Kidney epithelial cell (primary cell): ENCODE measurements around the gene ME3. TPM values are rescaled to one million over a fixed set of nuclear protein-coding genes. Genes with fewer than 3 reads are reported as not detected.
"Not testable (repeated sequence)": the region's sequence is repeated elsewhere in the genome, so short reads cannot be mapped to it uniquely, and the experiment has no call there.

ENCODE experiments used
- DNase-seq: peaks from one replicate; pipeline ENCODE4 v3.0.0-alpha.2; 2010; ENCODE audit warnings: low read depth
- H3K27me3 ChIP-seq: 2 replicates; pipeline ENCODE4 v1.6.0; 2011; ENCODE audit warnings: low read length; ENCODE audit not compliant: control insufficient read depth, insufficient read depth
- H3K36me3 ChIP-seq: 2 replicates; pipeline ENCODE4 v1.5.1; 2011; ENCODE audit warnings: low read length; ENCODE audit not compliant: control insufficient read depth, insufficient read depth
- H3K4me3 ChIP-seq: 2 replicates; pipeline ENCODE4 v1.5.1; 2011; ENCODE audit warnings: low read depth, mild to moderate bottlenecking, control low read depth, low read length
- CTCF ChIP-seq: IDR thresholded peaks from 2 replicates; pipeline ENCODE4 v1.5.1; 2011; ENCODE audit warnings: mild to moderate bottlenecking, moderate library complexity, low read length, control low read depth, inconsistent platforms; ENCODE audit not compliant: insufficient read depth, poor library complexity, severe bottlenecking
- total RNA-seq: library from RNA; depleted of rRNA; stranded (reverse); fragments of >200 nt; gene quantifications from 2 replicates; pipeline ENCODE4 v1.2.3, GENCODE V29; 2015

ME3 gene
- total RNA-seq, 1 donor from 2014 or later, result 35.7 TPM

DNA sequence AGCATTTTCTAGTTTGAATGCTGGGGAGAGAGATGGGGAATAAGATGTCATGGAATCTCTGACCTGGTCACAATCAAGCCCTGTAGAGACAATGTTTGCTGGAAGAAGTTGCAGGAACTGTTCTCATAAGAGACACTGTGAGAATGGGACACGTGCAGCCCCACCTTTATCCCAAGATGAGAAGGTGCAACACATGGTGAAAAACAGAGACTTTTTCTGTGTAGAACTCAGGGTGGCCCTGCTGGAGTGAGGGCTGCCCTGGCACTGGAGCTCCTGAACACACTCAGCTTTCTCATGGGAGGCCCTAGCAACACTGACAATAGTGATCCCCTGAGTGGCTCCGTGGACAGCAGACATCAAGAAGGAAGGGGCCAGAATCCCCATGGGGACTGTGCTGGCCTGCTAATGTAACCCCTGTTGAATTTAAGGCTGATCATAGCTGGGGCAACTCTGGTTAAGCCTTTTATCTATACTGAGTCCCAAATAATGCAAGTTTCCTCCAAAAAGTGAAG is 106.6 kb downstream of the ME3 start:
- no peak for TF ChIP-seq CTCF
- Histone ChIP-seq H3K36me3 (no peaks in the 10 kb centered on the region), H3K4me3 (no peak overlapping the region), H3K27me3 (no peaks in the 10 kb centered on the region)
- DNase-seq, result no peak

DNA sequence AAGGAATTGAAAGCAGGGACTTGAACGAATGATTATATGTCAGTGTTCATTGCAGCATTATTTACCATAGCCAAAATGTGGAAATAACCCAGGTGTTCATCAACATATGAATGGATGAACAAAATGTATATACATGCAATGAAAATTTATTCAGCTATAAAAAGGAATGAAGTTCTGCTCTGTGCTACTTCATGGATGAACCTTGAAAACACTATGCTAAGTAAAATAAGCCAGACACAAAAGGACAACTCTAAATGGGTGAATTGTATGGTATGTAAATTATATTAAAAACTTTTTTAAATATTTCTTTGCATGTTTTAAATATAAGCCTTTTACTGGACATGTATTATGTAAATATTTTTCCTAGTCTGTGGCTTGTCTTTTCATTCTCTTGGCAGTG is 107.0 kb downstream of the ME3 start:
- no peak for TF ChIP-seq CTCF
- H3K27me3 ChIP-seq, result no peaks in the 10 kb centered on the region
- H3K36me3 ChIP-seq, result no peaks in the 10 kb centered on the region
- DNase-seq, result no peak
- no peak overlapping the region for H3K4me3 ChIP-seq

DNA sequence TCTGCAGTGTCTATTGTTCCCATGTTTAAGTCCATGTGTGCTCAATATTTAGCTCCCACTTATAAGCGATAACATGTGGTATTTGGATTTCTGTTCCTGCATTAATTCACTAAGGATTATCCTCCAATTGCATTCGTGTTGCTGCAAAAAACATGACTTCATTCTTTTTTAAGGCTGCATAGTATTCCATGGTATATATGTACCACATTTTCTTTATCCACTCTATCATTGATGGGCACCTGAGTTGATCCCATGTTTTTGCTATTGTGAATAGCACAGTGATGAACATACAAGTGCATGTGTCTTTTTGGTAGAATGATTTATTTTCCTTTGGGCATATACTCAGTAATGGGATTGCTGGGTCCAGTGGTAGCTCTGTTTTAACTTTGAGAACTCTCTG is 109.6 kb downstream of the ME3 start:
- not testable (repeated sequence) for H3K4me3 ChIP-seq, H3K27me3 ChIP-seq, DNase-seq, H3K36me3 ChIP-seq

DNA sequence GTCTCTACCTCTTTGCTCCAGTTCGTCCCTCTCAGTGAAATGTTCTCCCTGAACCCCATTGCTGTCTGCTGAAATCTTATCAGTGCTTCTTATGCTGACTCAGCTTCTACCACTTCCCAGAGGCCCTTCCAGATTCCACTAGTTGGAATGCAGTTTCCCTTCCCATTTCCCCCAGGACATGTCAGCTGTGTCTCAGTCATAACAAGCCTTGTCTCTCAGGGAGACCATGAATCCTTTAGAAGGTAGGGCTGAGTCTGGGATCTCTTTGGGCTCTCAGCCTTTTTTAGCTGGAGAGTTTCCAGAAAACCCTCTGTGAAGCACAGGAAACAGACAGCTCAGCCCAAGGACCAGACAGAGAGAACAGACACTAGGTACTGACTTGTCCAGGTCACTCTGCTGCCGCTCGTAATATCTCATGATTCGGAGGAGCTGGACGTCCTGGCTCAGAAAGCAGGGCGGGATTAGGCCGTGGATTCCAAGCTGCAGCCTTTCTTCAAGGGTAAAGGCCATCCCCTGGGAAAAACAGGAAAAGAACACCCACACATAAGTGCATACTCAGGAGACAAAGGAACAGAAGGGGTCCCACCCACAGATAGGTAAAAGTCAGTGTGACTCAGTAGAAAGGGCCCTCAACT is 113.0 kb downstream of the ME3 start:
- H3K27me3 ChIP-seq, result no peaks in the 10 kb centered on the region
- no peak overlapping the region for H3K4me3 ChIP-seq
- H3K36me3 ChIP-seq, result no peaks in the 10 kb centered on the region
- TF ChIP-seq CTCF, result no peak
- no peak for DNase-seq

DNA sequence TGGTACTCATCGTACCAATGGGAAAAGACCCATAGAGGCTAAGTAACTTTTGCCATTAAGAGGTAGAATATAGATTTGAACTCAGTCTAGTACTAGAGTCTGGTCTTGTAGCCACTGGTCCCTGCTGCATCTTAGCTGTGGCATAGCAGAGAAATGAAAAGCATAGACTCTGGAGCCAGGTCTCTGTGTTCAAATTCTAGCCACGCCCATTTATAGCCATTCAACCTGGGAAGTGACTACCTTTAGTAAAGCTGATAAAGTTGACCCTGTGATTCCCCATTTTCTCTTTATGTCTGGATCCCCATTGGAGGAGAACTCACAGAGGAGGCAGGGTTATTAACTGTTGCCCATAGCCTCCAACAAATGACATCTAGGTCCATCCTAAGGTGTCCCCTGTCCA is 113.6 kb downstream of the ME3 start:
- DNase-seq, result no peak
- Histone ChIP-seq H3K36me3 (no peaks in the 10 kb centered on the region), H3K4me3 (no peak overlapping the region), H3K27me3 (no peaks in the 10 kb centered on the region)
- TF ChIP-seq CTCF, result no peak

- no peak for TF ChIP-seq CTCF
- no peak for DNase-seq
- no peak overlapping the region for H3K4me3 ChIP-seq
Measured at GRCh38 chr11:86558207-86558606, 114.2 kb downstream of the ME3 start.

More at GRCh38 chr11:86558207-86558606, 114.2 kb downstream of the ME3 start:
- Histone ChIP-seq H3K27me3 (no peaks in the 10 kb centered on the region), H3K36me3 (no peaks in the 10 kb centered on the region)
